ENCODE measurements around the gene L3MBTL4.

- TF ChIP-seq POLR2AphosphoS5 (IDR thresholded peaks at IDR 0.05; ENCODE audit: low read depth, low read length) = no peak
- TF ChIP-seq YY1 (IDR thresholded peaks at IDR 0.05; ENCODE audit: low read depth) = no peak
- no peak for TF ChIP-seq CTCF (IDR thresholded peaks at IDR 0.05)
- TF ChIP-seq PBX3 (IDR thresholded peaks at IDR 0.05) = no peak
Observed at GRCh38 chr18:6249170-6249569, 165.5 kb downstream of the L3MBTL4 start.

Measured in SK-N-SH (cell line).